ENCODE data around the gene ATP8B1. TPM values are rescaled to one million over a fixed set of nuclear protein-coding genes. Genes with fewer than 3 reads are reported as not detected.

The ATP8B1 gene
- total and polyA plus RNA-seq, 2 donors (not counting 3 experiments of a cell fraction or from before 2014, with no cell fraction given): 49.3 to 100 TPM

DNA sequence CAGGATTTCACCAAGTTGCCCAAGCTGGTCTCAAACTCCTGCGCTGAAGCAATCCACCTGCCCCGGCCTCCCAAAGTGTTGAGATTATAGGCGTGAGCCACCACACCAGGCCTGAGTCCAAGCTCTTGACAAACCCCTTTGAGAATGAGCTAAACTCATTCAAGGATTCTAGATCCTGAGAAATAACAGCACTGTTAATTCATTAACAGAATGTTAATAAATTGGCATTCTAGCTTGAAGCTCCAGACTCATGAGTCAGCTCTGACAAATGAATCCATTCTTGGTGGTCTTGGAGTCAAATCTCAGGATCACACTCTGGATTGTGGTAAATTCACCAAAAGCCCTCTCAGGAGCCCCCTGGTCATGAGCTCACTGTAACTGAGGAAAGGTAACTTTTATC, 183.2 kb downstream of the ATP8B1 start:
- Histone ChIP-seq H3K4me3 (replicated peaks in 1 of 3; ENCODE audit: insufficient read depth in 1 of 3, low read depth in 1 of 3, low read length in 3 of 3) (no peak overlapping the region), H3K36me3 (ENCODE audit: control insufficient read depth in 2 of 2, extremely low read depth in 1 of 2, insufficient read depth in 2 of 2, low read length in 2 of 2) (peaks cover 2% of the 10 kb centered on the region in 2 experiments), H3K4me2 (ENCODE audit: insufficient read depth, low read length) (peak overlapping the region; percentile 96), H3K9me3 (replicated peaks; ENCODE audit: control insufficient read depth, insufficient read depth, low read length) (no peaks in the 10 kb centered on the region), H3K79me2 (ENCODE audit: control insufficient read depth, insufficient read depth, low read length) (peaks cover 35% of the 10 kb centered on the region), H3K27me3 (ENCODE audit: control insufficient read depth in 2 of 2, insufficient read depth in 2 of 2, low read length in 2 of 2) (no peaks in the 10 kb centered on the region), H3K27ac (ENCODE audit: insufficient read depth, low read depth, low read length) (peak overlapping the region; percentile 1), H3K9ac (replicated peaks; ENCODE audit: extremely low read depth, insufficient read depth, low read length) (no peak overlapping the region), H2AFZ (ENCODE audit: low read depth, low read length) (no peak overlapping the region), H4K20me1 (replicated peaks; ENCODE audit: control insufficient read depth, extremely low read depth, insufficient read depth, low read length) (no peaks in the 10 kb centered on the region), H3K4me1 (ENCODE audit: control insufficient read depth, extremely low read depth, insufficient read depth, low read length) (peaks cover 12% of the 10 kb centered on the region), H3K9me1 (replicated peaks; ENCODE audit: control insufficient read depth, extremely low read depth, insufficient read depth, low read length) (no peaks in the 10 kb centered on the region)
- DNase-seq (ENCODE audit: low read depth, low spot score) (no peak), FAIRE-seq (no peak)
- intact Hi-C loops (cut with micrococcal nuclease) (loop anchor here (2.0 kb wide), 1 partner anchor 503 kb away; no protein-coding TSS in a partner anchor), dilution Hi-C loops (cut with MboI; ENCODE audit: extremely low pct_ligation_motif_present, low sequenced_read_pairs) (no loop called here)
- BruUV-seq (replicated peaks): no TSS peak
- TF ChIP-seq, protein P1, sequence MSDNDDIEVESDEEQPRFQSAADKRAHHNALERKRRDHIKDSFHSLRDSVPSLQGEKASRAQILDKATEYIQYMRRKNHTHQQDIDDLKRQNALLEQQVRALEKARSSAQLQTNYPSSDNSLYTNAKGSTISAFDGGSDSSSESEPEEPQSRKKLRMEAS (IDR thresholded peaks at IDR 0.05; ENCODE audit: insufficient read depth, insufficient read length): no peak
- TF ChIP-seq MYC (IDR thresholded peaks at IDR 0.05; ENCODE audit: low read depth, low read length): no peak
- TF ChIP-seq, protein P2, sequence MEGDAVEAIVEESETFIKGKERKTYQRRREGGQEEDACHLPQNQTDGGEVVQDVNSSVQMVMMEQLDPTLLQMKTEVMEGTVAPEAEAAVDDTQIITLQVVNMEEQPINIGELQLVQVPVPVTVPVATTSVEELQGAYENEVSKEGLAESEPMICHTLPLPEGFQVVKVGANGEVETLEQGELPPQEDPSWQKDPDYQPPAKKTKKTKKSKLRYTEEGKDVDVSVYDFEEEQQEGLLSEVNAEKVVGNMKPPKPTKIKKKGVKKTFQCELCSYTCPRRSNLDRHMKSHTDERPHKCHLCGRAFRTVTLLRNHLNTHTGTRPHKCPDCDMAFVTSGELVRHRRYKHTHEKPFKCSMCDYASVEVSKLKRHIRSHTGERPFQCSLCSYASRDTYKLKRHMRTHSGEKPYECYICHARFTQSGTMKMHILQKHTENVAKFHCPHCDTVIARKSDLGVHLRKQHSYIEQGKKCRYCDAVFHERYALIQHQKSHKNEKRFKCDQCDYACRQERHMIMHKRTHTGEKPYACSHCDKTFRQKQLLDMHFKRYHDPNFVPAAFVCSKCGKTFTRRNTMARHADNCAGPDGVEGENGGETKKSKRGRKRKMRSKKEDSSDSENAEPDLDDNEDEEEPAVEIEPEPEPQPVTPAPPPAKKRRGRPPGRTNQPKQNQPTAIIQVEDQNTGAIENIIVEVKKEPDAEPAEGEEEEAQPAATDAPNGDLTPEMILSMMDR (IDR thresholded peaks at IDR 0.05; ENCODE audit: extremely low read depth in 1 of 2, insufficient read depth in 1 of 2, low read depth in 1 of 2, low read length in 2 of 2): no peak
- TF ChIP-seq FOS (IDR thresholded peaks at IDR 0.05; ENCODE audit: borderline replicate concordance, insufficient read depth, low read length): no peak
- CTCF ChIA-PET: interaction anchor here (4.5 kb wide), 1 partner anchor 502 kb away, joined by 21 read pairs; no protein-coding TSS in a partner anchor
- POLR2A ChIA-PET: no interaction called here

DNA sequence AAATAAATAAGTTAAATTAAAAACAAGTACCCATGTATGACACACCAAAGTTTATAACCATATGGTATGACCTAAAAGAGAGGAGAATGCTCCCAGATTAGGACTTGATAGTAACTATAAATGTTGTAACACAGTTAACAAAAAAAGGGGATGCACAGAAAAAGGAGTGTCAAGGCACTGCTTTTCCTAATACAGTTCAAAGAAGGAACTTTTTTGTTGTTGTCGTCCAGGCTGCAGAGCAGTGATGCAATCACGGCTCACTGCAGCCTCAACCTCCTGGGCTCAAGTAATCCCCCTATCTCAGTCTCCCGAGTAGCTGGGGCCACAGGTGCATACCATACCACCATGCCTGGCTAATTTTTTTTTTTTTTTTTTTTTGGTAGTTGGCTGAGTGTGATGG, 184.2 kb downstream of the ATP8B1 start:
- FAIRE-seq (no peak), DNase-seq (ENCODE audit: low read depth, low spot score) (no peak)
- CTCF ChIA-PET: interaction anchor here (4.5 kb wide), 1 partner anchor 503 kb away, joined by 21 read pairs; no protein-coding TSS in a partner anchor
- H4K20me1 ChIP-seq (replicated peaks; ENCODE audit: control insufficient read depth, extremely low read depth, insufficient read depth, low read length): no peaks in the 10 kb centered on the region
- no TSS peak for BruUV-seq (replicated peaks)
- POLR2A ChIA-PET: no interaction called here
- no peaks in the 10 kb centered on the region for H3K27me3 ChIP-seq (ENCODE audit: control insufficient read depth in 2 of 2, insufficient read depth in 2 of 2, low read length in 2 of 2)
- intact Hi-C loops (cut with micrococcal nuclease): no loop called here
- TF ChIP-seq, protein P1 (IDR thresholded peaks at IDR 0.05; ENCODE audit: insufficient read depth, insufficient read length): no peak
- no peak overlapping the region for H3K4me3 ChIP-seq (replicated peaks in 1 of 3; ENCODE audit: insufficient read depth in 1 of 3, low read depth in 1 of 3, low read length in 3 of 3)
- peaks cover 35% of the 10 kb centered on the region for H3K79me2 ChIP-seq (ENCODE audit: control insufficient read depth, insufficient read depth, low read length)
- H2AFZ ChIP-seq (ENCODE audit: low read depth, low read length): no peak overlapping the region
- dilution Hi-C loops (cut with MboI; ENCODE audit: extremely low pct_ligation_motif_present, low sequenced_read_pairs): no loop called here
- no peak overlapping the region for H3K9ac ChIP-seq (replicated peaks; ENCODE audit: extremely low read depth, insufficient read depth, low read length)
- no peaks in the 10 kb centered on the region for H3K9me1 ChIP-seq (replicated peaks; ENCODE audit: control insufficient read depth, extremely low read depth, insufficient read depth, low read length)
- peaks cover 2 to 9% of the 10 kb centered on the region in 2 experiments for H3K36me3 ChIP-seq (ENCODE audit: control insufficient read depth in 2 of 2, extremely low read depth in 1 of 2, insufficient read depth in 2 of 2, low read length in 2 of 2)
- no peak overlapping the region for H3K27ac ChIP-seq (ENCODE audit: insufficient read depth, low read depth, low read length)
- H3K4me2 ChIP-seq (ENCODE audit: insufficient read depth, low read length): no peak overlapping the region
- H3K4me1 ChIP-seq (ENCODE audit: control insufficient read depth, extremely low read depth, insufficient read depth, low read length): peaks cover 12% of the 10 kb centered on the region
- H3K9me3 ChIP-seq (replicated peaks; ENCODE audit: control insufficient read depth, insufficient read depth, low read length): no peaks in the 10 kb centered on the region

All from endothelial cell of umbilical vein (primary cell).